ENCODE data around the gene CCS.

DNA sequence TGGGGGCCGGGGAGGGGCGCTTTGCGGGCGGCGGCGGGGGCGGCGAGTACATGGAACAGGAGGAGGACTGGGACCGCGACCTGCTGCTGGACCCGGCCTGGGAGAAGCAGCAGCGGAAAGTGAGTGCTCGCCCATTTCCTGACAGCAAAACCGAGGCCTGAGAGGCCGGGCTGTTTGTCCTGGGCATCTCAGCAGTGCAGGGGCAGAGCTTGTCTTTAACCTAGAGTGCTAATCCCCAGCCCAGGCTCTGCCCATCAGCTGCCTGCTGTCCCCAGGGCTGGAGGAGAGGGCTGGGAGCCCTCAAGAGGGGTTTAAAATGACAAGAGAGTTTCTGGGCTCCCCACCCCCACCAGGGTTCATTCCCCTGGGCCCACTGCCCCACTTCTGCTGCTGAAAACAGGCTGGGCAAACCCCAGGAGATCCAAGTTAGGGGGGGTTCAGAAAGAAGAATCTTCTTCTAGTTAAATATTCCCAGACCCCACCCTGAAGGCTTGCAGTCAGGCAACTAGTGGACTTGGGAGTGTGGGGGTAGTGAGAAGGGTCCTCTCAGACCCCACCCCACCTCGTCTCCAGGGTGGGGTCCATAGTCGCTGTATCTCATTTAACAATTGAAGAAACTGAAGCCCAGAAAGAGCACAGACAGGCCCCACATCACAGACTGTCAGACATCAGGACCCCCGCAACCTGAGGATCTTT, 45.9 kb upstream of the CCS start:
- TF ChIP-seq, protein P1, sequence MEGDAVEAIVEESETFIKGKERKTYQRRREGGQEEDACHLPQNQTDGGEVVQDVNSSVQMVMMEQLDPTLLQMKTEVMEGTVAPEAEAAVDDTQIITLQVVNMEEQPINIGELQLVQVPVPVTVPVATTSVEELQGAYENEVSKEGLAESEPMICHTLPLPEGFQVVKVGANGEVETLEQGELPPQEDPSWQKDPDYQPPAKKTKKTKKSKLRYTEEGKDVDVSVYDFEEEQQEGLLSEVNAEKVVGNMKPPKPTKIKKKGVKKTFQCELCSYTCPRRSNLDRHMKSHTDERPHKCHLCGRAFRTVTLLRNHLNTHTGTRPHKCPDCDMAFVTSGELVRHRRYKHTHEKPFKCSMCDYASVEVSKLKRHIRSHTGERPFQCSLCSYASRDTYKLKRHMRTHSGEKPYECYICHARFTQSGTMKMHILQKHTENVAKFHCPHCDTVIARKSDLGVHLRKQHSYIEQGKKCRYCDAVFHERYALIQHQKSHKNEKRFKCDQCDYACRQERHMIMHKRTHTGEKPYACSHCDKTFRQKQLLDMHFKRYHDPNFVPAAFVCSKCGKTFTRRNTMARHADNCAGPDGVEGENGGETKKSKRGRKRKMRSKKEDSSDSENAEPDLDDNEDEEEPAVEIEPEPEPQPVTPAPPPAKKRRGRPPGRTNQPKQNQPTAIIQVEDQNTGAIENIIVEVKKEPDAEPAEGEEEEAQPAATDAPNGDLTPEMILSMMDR (conservative IDR thresholded peaks at IDR 0.05 in 1 of 2, IDR thresholded peaks at IDR 0.05 in 1 of 2; ENCODE audit: low read depth in 1 of 2, low read length in 2 of 2), result no peak
- TF ChIP-seq EZH2 (IDR thresholded peaks at IDR 0.05; ENCODE audit: low read length, missing control alignments), result no peak
